Lower leg skin (tissue), 3 donors: ENCODE data around the gene FAS.
"Not testable (repeated sequence)": the region's sequence is repeated elsewhere in the genome, so short reads cannot be mapped to it uniquely, and the experiment has no call there.

ENCODE experiments used
- CTCF ChIP-seq, 3 donors: fragments of 450-650 bp; IDR thresholded peaks; one replicate each; pipeline ENCODE4 v1.5.1; 2016; ENCODE audit warnings: antibody characterized with exemption in 3 of 3, mild to moderate bottlenecking in 3 of 3, moderate library complexity in 2 of 3
- POLR2A ChIP-seq, 2 donors: fragments of 450-650 bp; IDR thresholded peaks; one replicate each; pipeline ENCODE4 v1.6.1; 2016 to 2017; ENCODE audit warnings: antibody characterized with exemption in 2 of 2, mild to moderate bottlenecking in 1 of 2, moderate library complexity in 1 of 2

- not testable (repeated sequence) for TF ChIP-seq CTCF, POLR2A (IDR thresholded peaks at IDR 0.05)
Measured at GRCh38 chr10:89021526-89021925, 30.9 kb downstream of the FAS start.
